ENCODE results near the gene CATSPERD. TPM values are rescaled to one million over a fixed set of nuclear protein-coding genes. Genes with fewer than 3 reads are reported as not detected.
"Not testable (repeated sequence)": the region's sequence is repeated elsewhere in the genome, so short reads cannot be mapped to it uniquely, and the experiment has no call there.

The CATSPERD gene
- total RNA-seq, 1 donor from 2014 or later: 0.41 TPM

DNA sequence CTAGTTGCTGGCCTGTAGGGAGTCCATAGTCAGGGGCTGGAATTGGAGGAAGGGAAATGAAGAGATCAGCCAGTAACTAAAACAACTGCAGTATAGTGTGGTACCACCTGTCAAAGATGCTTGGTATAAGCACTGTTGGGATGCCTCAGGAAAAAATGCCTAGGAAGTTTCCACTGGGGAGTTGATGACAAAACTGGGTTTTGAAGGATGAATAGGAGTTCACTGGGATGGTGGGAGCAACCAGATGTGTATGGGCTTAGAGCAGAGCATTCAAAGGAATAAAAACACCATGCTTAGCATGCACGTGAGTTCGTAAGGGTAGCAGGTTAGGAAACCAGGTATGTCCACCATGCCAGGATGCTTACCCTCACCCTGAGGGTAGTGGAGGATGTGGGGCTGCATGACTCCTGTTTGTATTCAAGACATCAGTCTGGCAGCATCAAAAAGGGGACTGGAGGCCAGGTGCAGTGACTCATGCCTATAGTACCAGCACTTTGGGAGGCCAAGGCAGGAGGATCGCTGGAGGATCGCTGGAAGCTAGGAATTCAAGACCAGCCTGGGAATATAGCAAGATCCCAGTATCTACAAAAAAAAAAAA is 7.1 kb downstream of the CATSPERD start:
- DNase-seq (ENCODE audit: low spot score in 2 of 2): no peak
- no peak for FAIRE-seq

DNA sequence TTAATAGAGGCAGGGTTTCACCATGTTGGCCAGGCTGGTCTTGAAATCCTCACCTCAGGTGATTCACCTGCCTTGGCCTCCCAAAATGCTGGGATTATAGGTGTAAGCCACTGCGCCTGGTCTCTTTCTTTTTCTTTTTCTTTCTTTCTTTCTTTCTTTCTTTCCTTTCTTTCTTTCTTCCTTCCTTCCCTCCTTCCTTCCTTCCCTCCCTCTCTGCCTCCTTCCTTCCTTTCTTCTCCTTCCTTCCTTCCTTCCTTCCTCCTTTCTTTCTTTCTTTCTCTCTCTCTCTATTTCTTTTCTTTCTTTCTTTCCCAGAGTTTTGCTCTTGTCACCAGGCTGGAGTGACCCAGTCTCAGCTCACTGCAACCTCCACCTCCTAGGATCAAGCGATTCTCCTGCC is 12.7 kb downstream of the CATSPERD start:
- DNase-seq (ENCODE audit: low spot score in 2 of 2); FAIRE-seq: not testable (repeated sequence)

DNA sequence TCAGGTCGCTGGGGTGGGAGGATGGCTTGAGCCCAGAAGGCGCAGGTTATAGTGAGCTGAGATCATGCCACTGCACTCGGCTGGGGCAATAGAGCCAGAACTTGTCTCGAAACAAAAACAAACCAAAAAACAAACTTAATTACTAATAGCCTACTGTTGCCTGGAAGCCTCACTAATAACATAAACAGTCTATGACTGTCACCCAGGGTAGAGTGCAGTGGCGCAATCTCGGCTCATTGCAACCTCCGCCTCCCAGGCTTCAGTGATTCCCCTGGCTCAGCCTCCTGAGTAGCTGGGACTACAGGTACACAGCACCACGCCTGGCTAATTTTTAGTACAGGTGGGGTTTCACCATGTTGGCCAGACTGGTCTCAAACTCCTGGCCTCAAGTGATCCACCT is 18.0 kb downstream of the CATSPERD start:
- FAIRE-seq: no peak
- DNase-seq (ENCODE audit: low spot score in 2 of 2): no peak

- DNase-seq (ENCODE audit: low spot score in 2 of 2): no peak
- no peak for FAIRE-seq
These were observed 21.6 kb downstream of the CATSPERD start for GRCh38 chr19:5742051-5742450.

GRCh38 chr19:5743630-5744029 is 23.2 kb downstream of the CATSPERD start:
- DNase-seq (ENCODE audit: low spot score in 2 of 2) (no peak), FAIRE-seq (no peak)

- FAIRE-seq; DNase-seq (ENCODE audit: low spot score in 2 of 2): not testable (repeated sequence)
These were observed 24.6 kb downstream of the CATSPERD start for GRCh38 chr19:5744999-5745398.

GRCh38 chr19:5748920-5749319 is 28.5 kb downstream of the CATSPERD start:
- DNase-seq (ENCODE audit: low spot score in 2 of 2); FAIRE-seq: not testable (repeated sequence)

GRCh38 chr19:5749505-5749904 is 29.1 kb downstream of the CATSPERD start:
- FAIRE-seq (no peak), DNase-seq (ENCODE audit: low spot score in 2 of 2) (no peak)

DNA sequence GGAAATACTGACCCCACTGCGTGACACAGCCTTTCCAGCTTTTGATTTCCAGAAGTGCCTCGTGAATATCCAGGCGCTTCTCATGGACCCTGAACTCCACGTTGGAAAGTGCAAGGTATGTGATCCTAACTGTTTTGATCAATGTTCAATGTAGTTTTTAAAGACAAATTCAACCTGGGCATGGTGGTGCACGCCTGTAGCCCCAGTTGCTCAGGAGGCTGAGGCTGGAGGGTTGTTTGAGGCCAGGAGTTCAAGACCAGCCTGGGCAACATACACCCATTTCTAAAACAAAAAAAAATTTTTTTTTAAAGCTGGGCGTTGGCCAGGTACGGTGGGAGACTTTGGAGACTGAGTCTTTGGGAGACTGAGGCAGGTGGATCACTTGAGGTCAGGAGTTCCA is 31.3 kb downstream of the CATSPERD start:
- DNase-seq (ENCODE audit: low spot score in 2 of 2) (no peak), FAIRE-seq (no peak)

DNA sequence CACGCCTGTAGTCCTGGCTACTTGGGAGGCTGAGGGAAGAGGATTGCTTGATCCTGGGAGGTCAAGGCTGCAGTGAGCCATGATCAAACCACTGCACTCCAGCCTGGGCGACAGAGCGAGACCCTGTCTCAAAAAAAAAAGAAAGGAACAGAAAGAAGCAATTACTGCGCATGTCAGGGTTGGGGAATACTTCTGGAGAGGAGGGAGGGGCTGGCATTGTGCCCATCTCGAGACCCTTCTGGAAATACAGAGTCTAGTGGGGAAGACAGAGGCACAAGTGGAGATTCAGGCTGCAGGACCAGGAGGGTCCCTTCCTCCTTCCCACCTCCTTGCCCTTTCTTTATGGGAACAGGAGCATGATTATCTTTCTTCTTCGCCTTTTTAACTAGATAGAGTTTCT is 33.3 kb downstream of the CATSPERD start:
- no peak for DNase-seq (ENCODE audit: low spot score in 2 of 2)
- FAIRE-seq: no peak

DNA sequence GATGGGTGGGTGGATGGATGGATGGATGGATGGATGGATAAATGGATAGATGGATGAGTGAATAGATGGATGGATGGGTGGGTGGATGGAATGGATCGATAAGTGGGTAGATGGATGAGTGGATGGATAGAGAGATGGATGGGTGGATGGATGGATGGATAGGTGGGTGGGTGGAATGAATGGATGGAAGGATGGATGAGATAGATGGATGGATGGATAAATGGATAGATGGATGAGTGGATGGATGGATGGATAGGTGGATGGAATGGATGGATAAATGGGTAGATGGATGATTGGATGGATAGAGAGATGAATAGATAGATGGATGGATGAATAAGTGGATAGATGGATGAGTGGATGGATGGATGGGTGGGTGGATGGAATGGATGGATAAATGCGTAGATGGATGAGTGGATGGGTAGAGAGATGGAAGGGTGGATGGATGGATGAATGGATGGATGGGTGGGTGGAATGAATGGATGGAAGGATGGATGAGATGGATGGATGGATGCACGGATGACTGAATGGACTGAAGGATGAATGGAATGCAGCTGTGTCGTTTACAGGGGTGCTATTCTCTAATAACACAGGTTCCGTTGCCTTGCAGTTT is 42.3 kb downstream of the CATSPERD start:
- DNase-seq (ENCODE audit: low spot score in 2 of 2): no peak
- no peak for FAIRE-seq

GRCh38 chr19:5765220-5765619 is 44.8 kb downstream of the CATSPERD start:
- FAIRE-seq: no peak
- DNase-seq (ENCODE audit: low spot score in 2 of 2): no peak

- FAIRE-seq (no peak), DNase-seq (ENCODE audit: low spot score in 2 of 2) (no peak)
These were observed 47.5 kb downstream of the CATSPERD start for GRCh38 chr19:5767949-5768348.

DNA sequence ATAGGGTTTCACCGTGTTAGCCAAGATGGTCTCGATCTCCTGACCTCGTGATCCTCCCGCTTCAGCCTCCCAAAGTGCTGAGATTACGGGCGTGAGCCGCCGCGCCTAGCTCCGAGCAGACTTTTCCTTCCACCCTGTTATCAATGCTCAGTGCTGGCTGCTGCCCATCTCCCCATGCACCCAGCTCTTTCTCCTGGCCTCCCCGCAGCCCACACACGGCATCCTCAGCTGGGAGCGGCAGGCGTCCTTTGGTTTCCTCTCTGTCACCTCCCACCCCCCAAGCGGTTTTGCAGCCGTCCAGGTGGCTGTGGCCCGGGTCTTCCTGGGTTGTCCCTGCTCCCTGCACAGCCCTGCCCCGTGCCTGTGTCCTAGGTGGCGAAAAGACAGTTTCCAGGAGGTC is 52.0 kb downstream of the CATSPERD start:
- DNase-seq (ENCODE audit: low spot score in 2 of 2) (no peak), FAIRE-seq (no peak)

DNA sequence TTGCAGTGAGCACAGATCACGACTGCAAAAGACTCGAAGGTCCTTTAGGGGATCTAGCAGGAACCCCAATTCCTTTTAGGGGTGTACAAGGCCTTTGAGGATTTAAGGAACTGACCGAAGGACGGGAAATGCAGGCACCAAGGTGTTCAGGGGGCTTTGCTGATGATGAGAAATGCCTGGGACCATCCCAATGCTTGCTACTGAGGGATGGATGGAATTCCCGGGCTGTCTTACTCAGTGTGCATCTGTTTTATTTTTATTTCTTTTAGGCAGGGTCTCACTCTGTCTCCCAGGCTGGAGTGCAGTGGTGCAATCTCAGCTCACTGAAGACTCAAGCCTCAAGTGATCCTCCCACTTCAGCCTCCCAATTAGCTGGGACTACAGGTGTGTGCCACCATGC is 52.8 kb downstream of the CATSPERD start:
- no peak for DNase-seq (ENCODE audit: low spot score in 2 of 2)
- no peak for FAIRE-seq

DNA sequence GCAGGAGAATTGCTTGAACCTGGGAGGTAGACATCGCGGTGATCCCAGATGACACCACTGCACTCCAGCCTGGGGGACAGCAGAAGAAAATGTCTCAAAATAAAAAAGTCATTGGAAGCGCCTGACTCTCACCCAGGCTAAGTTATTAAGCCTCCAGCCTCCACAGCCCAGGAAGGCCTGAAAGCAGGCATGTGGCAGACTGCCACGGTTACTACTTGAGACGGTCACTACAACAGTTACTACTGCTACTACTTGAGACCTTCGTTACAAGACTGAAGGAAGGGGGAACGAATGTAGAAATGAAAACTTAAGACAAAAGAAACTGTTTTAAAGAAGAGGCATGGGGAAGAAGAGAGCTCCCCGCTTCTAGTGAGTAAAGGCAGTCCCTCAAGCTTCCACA is 54.5 kb downstream of the CATSPERD start:
- no peak for DNase-seq (ENCODE audit: low spot score in 2 of 2)
- no peak for FAIRE-seq

GRCh38 chr19:5775668-5776309 is 55.4 kb downstream of the CATSPERD start:
- no peak for DNase-seq (ENCODE audit: low spot score in 2 of 2)

GRCh38 chr19:5778402-5778801 is 58.0 kb downstream of the CATSPERD start:
- FAIRE-seq (no peak), DNase-seq (ENCODE audit: low spot score in 2 of 2) (no peak)

More at GRCh38 chr19:5775668-5776309, 55.4 kb downstream of the CATSPERD start:
- no peak for FAIRE-seq

GRCh38 chr19:5780916-5781315 is 60.5 kb downstream of the CATSPERD start:
- DNase-seq (ENCODE audit: low spot score in 2 of 2); FAIRE-seq: not testable (repeated sequence)

- DNase-seq (ENCODE audit: low spot score in 2 of 2) (no peak), FAIRE-seq (no peak)
These were observed 61.9 kb downstream of the CATSPERD start for GRCh38 chr19:5782322-5782721.

GRCh38 chr19:5782945-5783919 is 62.8 kb downstream of the CATSPERD start:
- no peak for FAIRE-seq

More at GRCh38 chr19:5782945-5783919, 62.8 kb downstream of the CATSPERD start:
- no peak for DNase-seq (ENCODE audit: low spot score in 2 of 2)

Measured in frontal cortex (tissue), 4 donors.